Measurements from ENCODE around the gene MACROH2A1.

- no peak for TF ChIP-seq EZH2 (IDR thresholded peaks at IDR 0.05; ENCODE audit: insufficient read depth, poor library complexity, severe bottlenecking)
- no peak for TF ChIP-seq EZH2phosphoT487 (IDR thresholded peaks at IDR 0.05; ENCODE audit: insufficient read depth, low read depth)
Observed at GRCh38 chr5:135287551-135287950, 111.5 kb downstream of the MACROH2A1 start.
